Effector memory CD4-positive, alpha-beta T cell (primary cell): ENCODE data around the gene NEMP1.
A peak's percentile ranks its signal among the peaks of the same experiment; 100 is the strongest.

Source experiments
- DNase-seq, 3 donors: peaks; one replicate each; pipeline ENCODE4 v3.0.0-alpha.2; 2020
- H3K27ac ChIP-seq: 2 replicates; pipeline ENCODE4 v1.7.0; 2013; ENCODE audit warnings: mild to moderate bottlenecking, low read length, moderate library complexity; ENCODE audit not compliant: insufficient read depth, poor library complexity, severe bottlenecking
- H3K27me3 ChIP-seq: replicated peaks from 2 replicates; pipeline ENCODE4 v1.7.0; 2013; ENCODE audit warnings: mild to moderate bottlenecking, low read length; ENCODE audit not compliant: insufficient read depth, control insufficient read depth, poor library complexity, severe bottlenecking
- H3K36me3 ChIP-seq: 2 replicates; pipeline ENCODE4 v1.7.0; 2013; ENCODE audit warnings: mild to moderate bottlenecking, low read length, moderate library complexity; ENCODE audit not compliant: control insufficient read depth, insufficient read depth
- H3K4me1 ChIP-seq: 2 replicates; pipeline ENCODE4 v1.7.0; 2013; ENCODE audit warnings: low read length, mild to moderate bottlenecking; ENCODE audit not compliant: control insufficient read depth, insufficient read depth, poor library complexity, severe bottlenecking
- H3K4me3 ChIP-seq: 2 replicates; pipeline ENCODE4 v1.7.0; 2013; ENCODE audit warnings: low read length, low read depth, mild to moderate bottlenecking; ENCODE audit not compliant: insufficient read depth, poor library complexity, severe bottlenecking
- H3K9me3 ChIP-seq: 2 replicates; pipeline ENCODE4 v1.7.0; 2013; ENCODE audit warnings: mild to moderate bottlenecking, low read length, moderate library complexity; ENCODE audit not compliant: control insufficient read depth

The NEMP1 gene

DNA sequence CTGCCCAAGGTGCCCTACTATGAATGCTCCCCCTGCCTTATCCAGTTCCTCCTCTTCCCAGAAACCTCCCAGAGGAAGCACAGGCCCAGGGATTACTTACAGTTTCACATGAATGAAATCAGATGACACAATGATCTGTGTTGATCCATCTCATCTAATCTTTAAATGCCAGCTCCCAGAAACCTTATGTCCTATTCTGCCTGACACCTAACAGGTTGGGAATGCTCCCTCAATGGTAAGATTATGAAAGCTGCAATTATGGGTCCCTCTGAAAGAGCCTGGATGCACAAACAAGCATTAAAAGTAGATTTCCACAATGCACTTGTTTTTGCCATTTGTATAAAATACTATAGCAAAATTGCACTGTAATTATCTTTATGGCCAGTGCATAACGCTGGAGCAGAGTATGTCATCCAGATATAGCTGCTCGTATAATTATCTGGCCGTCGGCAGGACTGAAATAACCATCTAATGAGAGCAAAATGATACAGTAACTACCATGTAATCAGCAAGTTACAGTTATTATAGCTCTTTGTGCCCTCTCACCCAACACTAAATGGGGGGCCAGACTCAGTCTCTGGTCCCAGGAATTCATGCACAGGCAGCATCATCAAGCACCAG, 67.9 kb downstream of the NEMP1 start:
- Histone ChIP-seq H3K27me3 (no peaks in the 10 kb centered on the region), H3K27ac (peak overlapping the region; percentile 45), H3K4me1 (peaks cover 11% of the 10 kb centered on the region), H3K9me3 (no peaks in the 10 kb centered on the region), H3K4me3 (no peak overlapping the region), H3K36me3 (no peaks in the 10 kb centered on the region)
- DNase-seq, result no peak

DNA sequence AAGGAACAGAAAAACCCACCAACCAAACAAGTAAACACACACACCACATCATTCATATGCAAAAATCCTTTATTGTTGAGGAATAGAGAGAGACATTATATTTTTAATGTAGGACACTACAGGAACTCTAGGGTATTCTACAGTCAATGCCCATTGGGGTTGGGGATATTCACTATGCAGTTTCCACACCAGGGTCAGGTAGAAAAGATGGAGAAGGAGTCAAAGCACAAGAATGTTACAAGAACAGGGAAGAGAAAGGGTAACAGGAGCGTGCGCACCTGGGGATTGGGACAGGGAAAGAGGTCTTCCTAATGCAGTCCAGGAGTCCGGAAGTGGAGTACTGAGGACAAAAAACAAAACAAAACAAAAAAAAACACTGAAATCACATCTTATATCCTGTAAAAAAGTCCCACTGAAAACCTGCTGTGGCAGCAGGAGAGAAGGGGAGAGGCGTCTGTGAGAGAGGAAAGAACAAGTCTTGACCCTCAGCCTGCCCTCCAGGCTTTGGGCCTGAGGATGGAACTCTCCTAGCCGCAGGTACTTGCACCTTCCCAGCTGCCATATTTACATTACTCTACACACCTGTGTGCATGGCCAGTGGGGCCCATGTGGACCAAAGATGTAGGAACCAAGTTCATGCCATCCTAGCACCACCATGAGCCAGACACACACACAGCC, 68.5 kb downstream of the NEMP1 start:
- Histone ChIP-seq H3K4me3 (no peak overlapping the region), H3K27ac (no peak overlapping the region), H3K27me3 (no peaks in the 10 kb centered on the region), H3K9me3 (no peaks in the 10 kb centered on the region), H3K36me3 (no peaks in the 10 kb centered on the region), H3K4me1 (peaks cover 17% of the 10 kb centered on the region)
- DNase-seq, result no peak

DNA sequence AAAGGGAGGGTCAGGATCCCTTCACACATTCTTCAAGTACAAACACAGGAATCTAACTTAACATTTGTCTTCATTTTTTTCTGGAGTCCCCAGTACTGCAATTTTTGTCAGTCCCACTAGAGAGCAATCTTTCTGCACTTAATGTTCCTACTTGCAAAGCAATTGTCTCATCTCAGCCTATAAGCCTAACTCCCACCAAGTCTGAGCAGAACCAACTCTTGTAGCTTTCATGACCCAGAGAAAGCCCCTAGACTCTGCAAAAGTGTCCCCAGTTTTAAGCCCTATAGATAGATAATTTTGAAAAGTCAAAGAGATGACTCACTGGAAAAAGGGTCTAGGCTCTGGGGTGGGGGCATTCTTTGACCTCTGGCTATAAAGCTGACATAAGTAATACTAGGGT, 70.4 kb downstream of the NEMP1 start:
- no peak overlapping the region for H3K4me3 ChIP-seq
- peaks cover 17% of the 10 kb centered on the region for H3K4me1 ChIP-seq

DNA sequence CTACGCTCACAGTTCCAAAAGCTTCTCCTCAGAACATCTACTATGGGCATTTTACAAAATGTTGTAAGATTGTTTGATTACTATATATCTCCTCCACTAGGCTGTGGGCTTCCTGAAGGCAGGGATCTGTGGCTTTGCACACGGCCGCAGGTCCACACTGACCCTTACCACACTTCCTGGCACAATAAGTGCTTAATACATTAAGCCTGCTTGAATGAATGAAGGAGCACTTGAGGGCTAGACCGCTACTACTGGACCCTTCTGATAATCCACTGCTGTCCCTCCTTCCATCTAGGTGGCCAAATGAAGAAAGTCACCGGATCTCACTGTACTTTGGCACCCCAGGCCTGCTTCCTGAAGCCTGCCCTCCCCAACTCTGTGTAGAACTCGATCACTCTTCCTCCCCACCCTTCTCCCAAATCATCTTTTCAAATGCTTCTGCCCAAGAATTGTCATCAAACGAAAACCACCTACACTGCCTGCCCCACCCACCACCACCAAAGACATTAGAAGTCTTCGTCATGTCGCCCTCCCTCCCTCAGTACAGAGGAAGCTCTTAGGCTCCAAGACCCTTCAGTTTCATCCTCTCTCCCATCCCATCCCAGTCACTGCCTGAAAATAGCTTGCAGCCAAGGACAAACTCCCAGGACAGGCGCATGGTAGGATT, 71.6 kb downstream of the NEMP1 start:
- Histone ChIP-seq H3K27ac (peak overlapping the region; percentile 34), H3K4me1 (peaks cover 16% of the 10 kb centered on the region), H3K4me3 (peak overlapping the region; percentile 16), H3K9me3 (no peaks in the 10 kb centered on the region), H3K36me3 (peaks cover 19% of the 10 kb centered on the region), H3K27me3 (no peaks in the 10 kb centered on the region)
- no peak for DNase-seq

More for the DNA sequence above, 70.4 kb downstream of the NEMP1 start:
- no peak for DNase-seq
- H3K36me3 ChIP-seq, result peaks cover 9% of the 10 kb centered on the region
- H3K27ac ChIP-seq, result no peak overlapping the region
- H3K9me3 ChIP-seq, result no peaks in the 10 kb centered on the region
- no peaks in the 10 kb centered on the region for H3K27me3 ChIP-seq

DNA sequence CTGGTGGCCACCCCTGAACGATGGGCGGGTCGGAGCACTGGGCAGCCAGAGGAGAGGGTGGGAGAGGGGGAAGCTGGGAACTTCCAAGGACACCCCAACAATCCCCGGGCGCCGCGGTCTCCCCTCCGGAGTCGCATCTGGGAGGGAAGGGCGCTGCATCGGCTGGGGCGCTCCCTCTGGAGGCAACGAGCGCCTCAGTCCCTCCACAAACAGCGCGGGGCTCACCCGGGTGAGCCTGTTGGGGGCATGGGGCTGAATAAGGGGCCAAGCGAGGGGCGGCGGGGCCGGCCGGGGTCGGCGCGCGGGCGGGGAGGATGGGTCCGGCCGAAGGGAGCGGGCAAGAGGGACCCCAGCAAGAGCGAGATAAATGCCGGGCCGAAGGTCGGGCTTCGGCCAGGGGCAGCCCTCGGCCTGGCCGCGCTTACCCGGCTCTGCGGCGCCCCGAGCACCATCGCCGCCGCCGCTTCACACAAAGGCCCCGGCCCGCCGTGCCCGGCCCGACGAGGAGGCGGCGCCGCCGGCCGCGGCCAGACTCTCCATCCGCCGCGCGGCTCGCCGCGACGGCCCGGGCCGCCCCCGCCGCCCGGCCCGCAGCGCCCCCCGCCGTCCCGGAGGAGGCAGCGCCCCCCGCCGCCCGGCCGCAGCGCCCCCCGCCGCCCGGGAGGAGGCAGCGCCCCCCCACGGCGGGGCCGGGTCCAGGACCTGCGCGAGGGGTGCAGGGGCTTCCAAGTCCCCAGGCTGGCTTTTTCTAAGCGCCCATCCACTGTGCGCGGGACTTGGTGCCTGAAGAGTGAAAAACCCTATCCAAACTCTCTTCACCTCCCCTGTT, 72.4 kb downstream of the NEMP1 start, which contains the start of gene ZBTB39:
TSS of gene ZBTB39 (minus strand) at position 567 of the 829 bp plus-strand sequence. CDS start 1,629 bp downstream, outside the sequence.
- peak; percentile 40 to 55 (median 54) for DNase-seq
- peak within 1 kb of the TSS; percentile 63 for H3K27ac ChIP-seq
- H3K9me3 ChIP-seq, result no peaks in the 10 kb centered on the region
- peaks cover 11% of the 10 kb centered on the region for H3K4me1 ChIP-seq
- H3K36me3 ChIP-seq, result peaks cover 19% of the 10 kb centered on the region
- no peaks in the 10 kb centered on the region for H3K27me3 ChIP-seq
- H3K4me3 ChIP-seq, result peak within 1 kb of the TSS; percentile 85
